HCT116 (cell line): Measurements from ENCODE around the gene GASK1A. TPM values are rescaled to one million over a fixed set of nuclear protein-coding genes. Genes with fewer than 3 reads are reported as not detected.

Experiments used
- ATAC-seq: fragments of 200-7000 bp; cut with Tn5 transposase; 2 replicates; pipeline ENCODE4 v1.9.1; 2020; ENCODE audit warnings: mild to moderate bottlenecking, moderate library complexity
- BruUV-seq: library from RNA; stranded (reverse); fragments of 400-500 nt; replicated peaks from 2 replicates; lab custom pipeline; 2021; lab: Mats Ljungman, UMichigan
- CTCF ChIA-PET: fragments of 300-600 bp; sonication (Branson Sonifier 250); formaldehyde crosslinking; loops from one replicate; lab custom pipeline; 2021; ENCODE audit warnings: antibody characterized with exemption; lab: Charles Lee
- POLR2A ChIA-PET: fragments of 300-600, 350-600 bp; sonication (Branson Sonifier 250); formaldehyde crosslinking; loops from one replicate; lab custom pipeline; 2021; ENCODE audit warnings: antibody characterized with exemption; lab: Charles Lee
- RAD21 ChIA-PET, 2 experiments: fragments of 300-600 bp; sonication (Branson Sonifier 250); formaldehyde crosslinking; loops; one replicate each; lab custom pipeline; 2023; ENCODE audit warnings: low total read pairs in 2 of 2; ENCODE audit not compliant: uncharacterized antibody in 2 of 2, unreplicated experiment in 2 of 2, low non-redundant PET in 1 of 2; lab: Charles Lee
- DNase-seq: peaks from one replicate; pipeline ENCODE4 v3.0.0-alpha.2; 2010; ENCODE audit warnings: low read depth, low spot score
- H2AFZ ChIP-seq: fragments of 200-600 bp; shearing (Covaris generic), sonication (generic); 2 replicates; pipeline ENCODE4 v1.6.1; 2017; ENCODE audit warnings: low read depth, mixed run types, mixed read lengths, antibody characterized with exemption, low read length; ENCODE audit not compliant: poor library complexity, severe bottlenecking
- H3K27ac ChIP-seq: 2 replicates; pipeline ENCODE4 v1.5.1; 2012; ENCODE audit warnings: low read depth, low read length
- H3K27me3 ChIP-seq: fragments of 200-600 bp; sonication (generic); 2 replicates; pipeline ENCODE4 v1.6.1; 2016; ENCODE audit warnings: mixed run types, low read length, mixed read lengths; ENCODE audit not compliant: insufficient read depth
- H3K36me3 ChIP-seq, 2 experiments: fragments of 200-500 bp in 1 of 2; fragments of 200-600 bp in 1 of 2; sonication (Bioruptor generic) in 1 of 2; sonication (generic) in 1 of 2; 2 replicates each; pipeline versions ENCODE4 v1.5.1 to v1.6.1; 2014 to 2016; ENCODE audit warnings: low read length in 2 of 2, inconsistent platforms in 1 of 2, mixed read lengths in 1 of 2, mixed run types in 1 of 2; ENCODE audit not compliant: insufficient read depth in 2 of 2, control insufficient read depth in 1 of 2
- H3K4me1 ChIP-seq, 2 experiments: fragments of 200-600 bp in 1 of 2; sonication (generic) in 1 of 2; 2 replicates each; pipeline versions ENCODE4 v1.5.1 to v1.6.1; 2012 to 2017; ENCODE audit warnings: low read length in 2 of 2, inconsistent platforms in 1 of 2, mild to moderate bottlenecking in 1 of 2, mixed read lengths in 1 of 2, mixed run types in 1 of 2, moderate library complexity in 1 of 2; ENCODE audit not compliant: insufficient read depth in 2 of 2, control insufficient read depth in 1 of 2
- H3K4me2 ChIP-seq: fragments of 200-600 bp; sonication (generic); 2 replicates; pipeline ENCODE4 v1.6.1; 2017; ENCODE audit warnings: mixed run types, low read length, mixed read lengths
- H3K4me3 ChIP-seq, 2 experiments: fragments of 200-600 bp in 1 of 2; sonication (generic) in 1 of 2; replicated peaks in 1 of 2; 2 replicates each; pipeline ENCODE4 v1.5.1; 2011 to 2016; ENCODE audit warnings: low read length in 2 of 2, control low read depth in 1 of 2, low read depth in 1 of 2, mild to moderate bottlenecking in 1 of 2, mixed read lengths in 1 of 2, mixed run types in 1 of 2
- H3K79me2 ChIP-seq: fragments of 200-600 bp; sonication (generic); 2 replicates; pipeline ENCODE4 v1.6.1; 2017; ENCODE audit warnings: mild to moderate bottlenecking, mixed run types, low read length, moderate library complexity, mixed read lengths; ENCODE audit not compliant: insufficient read depth
- H3K9ac ChIP-seq: fragments of 200-600 bp; sonication (generic); 2 replicates; pipeline ENCODE4 v1.6.1; 2016; ENCODE audit warnings: low read length, mixed read lengths
- H3K9me2 ChIP-seq: fragments of 200-600 bp; sonication (generic), shearing (Covaris generic); 2 replicates; pipeline ENCODE4 v1.6.1; 2017; ENCODE audit warnings: mixed run types, mild to moderate bottlenecking, moderate library complexity; ENCODE audit not compliant: insufficient read depth
- H3K9me3 ChIP-seq, 2 experiments: fragments of 200-500 bp in 1 of 2; fragments of 200-600 bp in 1 of 2; sonication (Bioruptor generic) in 1 of 2; sonication (generic) in 1 of 2; 2 replicates each; pipeline ENCODE4 v1.6.1; 2014 to 2017; ENCODE audit warnings: low read length in 2 of 2, mixed read lengths in 2 of 2, inconsistent platforms in 1 of 2, low read depth in 1 of 2, mild to moderate bottlenecking in 1 of 2, mixed run types in 1 of 2, moderate library complexity in 1 of 2; ENCODE audit not compliant: control insufficient read depth in 1 of 2, insufficient read depth in 1 of 2
- H4K20me1 ChIP-seq: fragments of 200-600 bp; sonication (generic), shearing (Covaris generic); 2 replicates; pipeline ENCODE4 v1.6.1; 2017; ENCODE audit warnings: mixed run types, mild to moderate bottlenecking, moderate library complexity; ENCODE audit not compliant: insufficient read depth
- CBX3 ChIP-seq: IDR thresholded peaks from 2 replicates; pipeline ENCODE4 v1.6.1; 2012; ENCODE audit warnings: low read depth
- CEBPB ChIP-seq: IDR thresholded peaks from 2 replicates; pipeline ENCODE4 v1.6.1; 2012; ENCODE audit warnings: low read depth
- CTCF ChIP-seq, 3 experiments: fragments of 200-600 bp in 1 of 3; sonication (generic) in 1 of 3; IDR thresholded peaks in 2 of 3; conservative IDR thresholded peaks in 1 of 3; 2 replicates each; pipeline ENCODE4 v1.5.1; 2012 to 2017; ENCODE audit warnings: low read depth in 2 of 3, low read length in 2 of 3, antibody characterized with exemption in 1 of 3, borderline replicate concordance in 1 of 3, control low read depth in 1 of 3, mild to moderate bottlenecking in 1 of 3, mixed read lengths in 1 of 3, mixed run types in 1 of 3, moderate library complexity in 1 of 3; ENCODE audit not compliant: insufficient read depth in 1 of 3
- EGR1 ChIP-seq: IDR thresholded peaks from 2 replicates; pipeline ENCODE4 v1.6.1; 2012; ENCODE audit warnings: low read depth
- ELF1 ChIP-seq: IDR thresholded peaks from 2 replicates; pipeline ENCODE4 v1.6.1; 2012; ENCODE audit warnings: low read depth, borderline replicate concordance
- EZH2 ChIP-seq: fragments of 200-600 bp; sonication (generic); IDR thresholded peaks from 2 replicates; pipeline ENCODE4 v1.6.1; 2017; ENCODE audit warnings: antibody characterized with exemption, mixed run types
- EZH2phosphoT487 ChIP-seq: fragments of 200-600 bp; IDR thresholded peaks from 2 replicates; pipeline ENCODE4 v1.6.1; 2018; ENCODE audit warnings: antibody characterized with exemption, borderline replicate concordance
- FOSL1 ChIP-seq: IDR thresholded peaks from 2 replicates; pipeline ENCODE4 v1.6.1; 2012; ENCODE audit warnings: low read depth
- JUND ChIP-seq: IDR thresholded peaks from 2 replicates; pipeline ENCODE4 v1.6.1; 2012
- POLR2A ChIP-seq: IDR thresholded peaks from 2 replicates; pipeline ENCODE4 v1.7.0; 2011; ENCODE audit warnings: borderline replicate concordance; ENCODE audit not compliant: insufficient read depth, insufficient read length; ENCODE audit errors: extremely low read depth
- POLR2AphosphoS5 ChIP-seq: IDR thresholded peaks from 2 replicates; pipeline ENCODE4 v1.6.1; 2011; ENCODE audit warnings: mild to moderate bottlenecking, low read depth, low read length, moderate library complexity
- RAD21 ChIP-seq: IDR thresholded peaks from 2 replicates; pipeline ENCODE4 v1.6.1; 2012; ENCODE audit warnings: low read depth, mild to moderate bottlenecking
- REST ChIP-seq: IDR thresholded peaks from 2 replicates; pipeline ENCODE4 v1.6.1; 2012; ENCODE audit warnings: low read depth
- SIN3A ChIP-seq: IDR thresholded peaks from 2 replicates; pipeline ENCODE4 v1.6.1; 2012; ENCODE audit warnings: low read depth
- SP1 ChIP-seq: IDR thresholded peaks from 2 replicates; pipeline ENCODE4 v1.6.1; 2012; ENCODE audit warnings: low read depth
- SRF ChIP-seq: IDR thresholded peaks from 2 replicates; pipeline ENCODE4 v1.6.1; 2012; ENCODE audit warnings: low read depth
- ZBTB33 ChIP-seq: IDR thresholded peaks from 2 replicates; pipeline ENCODE4 v1.6.1; 2011; ENCODE audit warnings: mild to moderate bottlenecking, low read length, moderate library complexity; ENCODE audit not compliant: insufficient replicate concordance; ENCODE audit errors: extremely low read depth
- ZFX ChIP-seq: fragments of 450-650 bp; IDR thresholded peaks from 2 replicates; pipeline ENCODE4 v1.6.1; 2017
- ZNF274 ChIP-seq: fragments of 200-500 bp; sonication (Bioruptor generic); IDR thresholded peaks from 2 replicates; pipeline ENCODE4 v1.6.1; 2014; ENCODE audit warnings: mild to moderate bottlenecking, low read depth, low read length, inconsistent platforms
- intact Hi-C: fragments of 100-400 bp; cut with micrococcal nuclease; formaldehyde crosslinking; loops from 2 replicates; pipeline ENCODE4 v1.10.0; 2022
- total RNA-seq: library from RNA; stranded (reverse); gene quantifications from one replicate; pipeline ENCODE4 v1.2.1, GENCODE V29; 2021; ENCODE audit not compliant: unreplicated experiment
- TF ChIP-seq, protein P1 (sequence below): IDR thresholded peaks from 2 replicates; pipeline ENCODE4 v1.6.1; 2012

GASK1A gene
- total RNA-seq, 1 experiment from 2014 or later, result 1.0 TPM

DNA sequence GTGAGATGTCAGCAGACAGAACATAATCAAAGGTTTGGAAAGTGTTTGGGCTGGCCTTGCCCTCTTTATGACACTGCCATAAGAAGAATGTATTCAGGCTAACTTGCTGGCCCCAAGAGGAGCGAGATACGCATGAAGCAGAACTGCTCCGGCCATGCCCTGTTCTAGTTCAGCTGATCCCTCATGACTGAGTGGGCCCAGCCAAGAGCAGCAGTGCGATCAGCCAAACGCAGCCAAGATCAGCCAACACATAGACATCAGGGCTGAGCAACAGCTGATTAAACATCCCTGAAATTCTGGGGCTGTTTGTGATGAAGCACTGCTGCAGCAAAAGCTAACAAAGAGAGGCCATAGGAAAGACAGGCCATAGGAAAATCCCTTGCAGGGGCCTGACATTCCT, 102.7 kb downstream of the GASK1A start:
- CTCF ChIA-PET, result no interaction called here

More for the DNA sequence above, 102.7 kb downstream of the GASK1A start:
- no peak overlapping the region for H3K9ac ChIP-seq
- H4K20me1 ChIP-seq, result no peaks in the 10 kb centered on the region
- POLR2A ChIA-PET, result no interaction called here
- peaks cover 4 to 16% of the 10 kb centered on the region in 2 experiments; a peak in 2 of 4 replicates for H3K36me3 ChIP-seq
- H3K27me3 ChIP-seq, result no peaks in the 10 kb centered on the region
- intact Hi-C loops, result no loop called here
- DNase-seq (no peak), ATAC-seq (no peak)
- H2AFZ ChIP-seq, result no peak overlapping the region
- no peaks in the 10 kb centered on the region for H3K4me1 ChIP-seq
- H3K9me2 ChIP-seq, result no peaks in the 10 kb centered on the region
- H3K79me2 ChIP-seq, result peaks cover under 1% of the 10 kb centered on the region; the same call in 1 of the 2 replicates
- TF ChIP-seq, protein P1, sequence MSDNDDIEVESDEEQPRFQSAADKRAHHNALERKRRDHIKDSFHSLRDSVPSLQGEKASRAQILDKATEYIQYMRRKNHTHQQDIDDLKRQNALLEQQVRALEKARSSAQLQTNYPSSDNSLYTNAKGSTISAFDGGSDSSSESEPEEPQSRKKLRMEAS, result no peak
- TF ChIP-seq ZBTB33 (no peak), EGR1 (no peak), EZH2 (no peak), ELF1 (no peak), ZNF274 (no peak), REST (no peak), CBX3 (no peak), ZFX (no peak), POLR2AphosphoS5 (no peak), POLR2A (no peak), SIN3A (no peak), JUND (no peak), EZH2phosphoT487 (no peak), SP1 (no peak), FOSL1 (no peak), SRF (no peak), RAD21 (no peak), CEBPB (no peak), CTCF (IDR thresholded peaks at IDR 0.05 in 2 of 3, conservative IDR thresholded peaks at IDR 0.05 in 1 of 3; ENCODE audit: borderline replicate concordance in 1 of 3, insufficient read depth in 1 of 3, low read depth in 2 of 3, low read length in 2 of 3) (no peak)
- TF ChIP-seq, all 23 proteins: peak for 0
- no peak overlapping the region for H3K4me2 ChIP-seq
- no TSS peak for BruUV-seq
- RAD21 ChIA-PET, result no interaction called here
- H3K4me3 ChIP-seq, result no peak overlapping the region
- no peak overlapping the region for H3K27ac ChIP-seq
- no peaks in the 10 kb centered on the region for H3K9me3 ChIP-seq
